HG03280 (cell line): ENCODE measurements around the gene GUCA1C.

ENCODE experiments used
- ATAC-seq: cut with Tn5 transposase; IDR thresholded peaks from one replicate; pipeline ENCODE4 v1.9.1; 2021; ENCODE audit warnings: mild to moderate bottlenecking, moderate library complexity; ENCODE audit not compliant: unreplicated experiment

Gene GUCA1C, protein sequence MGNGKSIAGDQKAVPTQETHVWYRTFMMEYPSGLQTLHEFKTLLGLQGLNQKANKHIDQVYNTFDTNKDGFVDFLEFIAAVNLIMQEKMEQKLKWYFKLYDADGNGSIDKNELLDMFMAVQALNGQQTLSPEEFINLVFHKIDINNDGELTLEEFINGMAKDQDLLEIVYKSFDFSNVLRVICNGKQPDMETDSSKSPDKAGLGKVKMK

DNA sequence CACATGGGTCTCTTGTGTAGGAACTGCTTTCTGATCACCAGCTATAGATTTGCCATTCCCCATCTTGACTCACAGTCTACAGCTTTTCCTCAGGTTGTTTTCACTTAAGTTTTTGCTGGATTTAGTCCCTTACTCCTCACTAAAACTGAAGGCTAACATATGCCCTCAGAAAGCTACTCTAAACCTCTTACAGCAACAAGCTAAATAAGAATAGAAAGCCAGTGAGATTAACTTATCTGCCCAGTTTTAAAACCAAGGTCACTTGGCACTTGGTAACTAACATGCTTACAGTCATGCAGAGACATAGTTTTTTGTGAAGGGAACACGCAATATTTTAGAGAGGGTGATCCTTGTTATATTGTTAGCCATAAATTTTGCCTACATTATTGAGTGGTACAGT lies at the start of gene GUCA1C:
Gene GUCA1C (minus strand): TSS at position 180 of the 400 bp plus-strand sequence. CDS start 117 bp downstream, at position 63.
- no peak for ATAC-seq

DNA sequence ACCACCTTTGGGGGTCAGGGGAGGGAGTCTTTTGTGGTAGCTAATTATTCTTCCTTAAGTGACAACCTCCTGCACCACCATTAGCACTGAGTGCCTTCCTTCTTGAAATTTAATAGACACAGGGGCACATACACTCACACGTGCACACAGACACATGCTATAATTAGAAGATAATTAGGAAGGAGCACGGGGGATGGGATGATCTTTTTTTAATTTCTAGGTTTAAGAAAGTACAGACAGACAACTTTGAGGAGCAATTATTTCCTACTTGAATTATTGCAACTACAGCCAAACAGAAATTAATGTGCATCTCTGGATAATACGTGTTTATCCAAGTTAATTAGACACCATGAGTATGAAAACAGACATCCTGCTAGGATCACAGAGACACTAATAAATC lies 44.8 kb upstream of the GUCA1C start:
- no peak for ATAC-seq

DNA sequence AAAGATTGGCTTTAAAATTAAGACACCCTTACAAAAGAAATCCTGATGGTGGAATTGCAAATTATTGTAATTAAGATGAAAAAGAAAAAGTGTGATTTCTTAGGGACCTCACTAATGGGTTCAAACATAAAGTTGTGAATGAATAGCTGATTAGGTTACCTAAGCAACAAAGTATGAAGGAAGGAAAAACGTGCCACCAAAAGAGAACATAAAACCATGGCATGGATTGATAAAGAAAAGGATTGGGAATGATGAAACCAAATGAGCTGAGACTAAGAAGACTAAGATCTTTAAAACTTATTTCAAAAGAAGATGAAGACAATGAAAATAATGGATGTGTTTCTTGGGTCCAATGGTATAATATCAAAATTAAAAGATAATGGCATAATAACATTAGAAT lies 32.2 kb upstream of the GUCA1C start:
- ATAC-seq: no peak

DNA sequence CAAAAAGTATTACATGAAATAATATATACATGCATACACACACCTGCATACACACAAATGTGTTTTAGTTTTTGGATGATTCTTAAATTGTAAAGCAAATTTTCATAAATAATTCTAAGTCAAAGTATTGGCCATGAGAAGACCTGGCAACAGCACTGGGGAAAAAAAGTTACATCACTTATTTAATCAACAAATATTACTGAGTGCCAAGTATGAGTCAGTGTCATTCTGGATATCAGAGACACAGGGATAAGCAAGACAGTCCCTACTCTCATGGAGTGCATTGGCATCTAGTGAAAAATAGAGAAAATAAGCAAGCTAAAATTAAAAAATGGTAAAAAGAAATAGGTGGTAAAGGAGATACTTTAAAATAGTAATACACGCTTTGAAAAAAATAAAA lies 29.4 kb upstream of the GUCA1C start:
- ATAC-seq: no peak

DNA sequence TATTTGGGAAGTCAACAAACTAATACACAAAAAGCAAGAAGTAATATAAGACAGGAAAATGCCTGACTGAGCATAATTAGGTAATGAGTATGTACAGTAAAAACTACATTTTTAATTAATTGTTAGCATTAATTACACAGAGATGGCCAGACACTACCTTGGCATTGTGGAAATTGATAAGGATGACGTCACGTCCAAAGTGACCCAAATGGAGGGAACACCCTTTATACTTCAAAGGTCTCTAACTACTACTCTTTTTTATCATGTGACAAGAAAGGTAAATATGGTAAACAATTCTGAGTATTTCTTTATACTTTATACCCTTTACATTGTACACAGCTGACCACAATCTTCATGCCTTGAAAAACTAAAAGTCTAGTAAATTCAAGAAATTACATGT lies 22.4 kb upstream of the GUCA1C start:
- ATAC-seq: no peak

DNA sequence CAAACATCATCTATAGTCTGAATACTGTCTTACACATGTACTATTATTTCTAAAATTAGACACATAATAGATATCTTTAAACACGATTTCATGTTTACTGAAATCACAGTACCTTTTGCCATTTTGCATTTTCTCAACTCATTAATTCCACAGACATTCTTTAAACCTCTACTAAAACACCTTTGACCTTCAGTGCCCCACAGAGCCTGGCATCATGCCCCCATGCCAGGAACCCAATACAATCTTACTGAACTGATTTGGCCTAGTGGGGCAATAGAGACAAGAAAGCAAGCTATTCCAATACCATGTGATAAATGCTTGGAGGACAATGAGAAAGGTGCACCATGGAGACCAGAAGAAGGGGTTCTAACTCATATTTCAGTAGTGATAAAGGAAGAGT lies 19.3 kb upstream of the GUCA1C start:
- no peak for ATAC-seq

DNA sequence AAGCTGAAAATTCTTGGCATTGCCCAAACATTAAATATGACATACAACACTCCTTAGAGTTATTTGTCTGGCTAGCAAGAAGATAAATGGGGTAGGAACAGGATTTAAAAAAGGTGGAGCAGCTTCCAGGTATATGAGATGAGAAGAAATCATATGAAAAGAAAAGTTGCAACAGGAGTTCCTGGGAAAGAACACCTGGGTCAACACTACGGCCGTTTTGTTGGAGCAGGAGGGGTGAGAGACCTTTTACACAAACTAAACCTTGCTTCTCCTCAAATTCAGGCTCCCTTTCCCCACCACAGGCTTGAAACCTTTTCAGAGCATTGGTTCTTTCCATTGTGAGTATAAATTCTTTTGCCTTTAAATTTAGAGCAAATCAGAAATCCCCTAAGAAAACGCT lies 18.8 kb upstream of the GUCA1C start:
- no peak for ATAC-seq

DNA sequence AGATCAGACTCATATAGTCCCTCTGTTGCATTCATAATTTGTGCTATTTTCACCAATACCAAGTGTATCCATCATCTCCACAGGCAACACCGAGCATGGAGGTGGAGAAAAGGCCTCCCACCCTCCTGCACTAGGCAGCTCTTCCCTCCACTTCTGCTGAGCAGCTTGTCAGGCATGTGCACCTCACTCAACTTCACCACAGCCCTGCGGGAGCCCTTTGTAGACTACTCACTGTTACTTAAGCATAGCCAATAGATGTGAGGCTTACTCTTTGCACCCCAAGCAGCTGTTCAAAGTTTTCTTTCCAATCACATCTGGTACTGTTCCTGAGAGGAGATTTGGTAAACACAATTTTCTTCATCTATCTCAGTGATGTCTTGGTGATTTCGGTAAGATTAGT lies 16.9 kb upstream of the GUCA1C start:
- no peak for ATAC-seq

DNA sequence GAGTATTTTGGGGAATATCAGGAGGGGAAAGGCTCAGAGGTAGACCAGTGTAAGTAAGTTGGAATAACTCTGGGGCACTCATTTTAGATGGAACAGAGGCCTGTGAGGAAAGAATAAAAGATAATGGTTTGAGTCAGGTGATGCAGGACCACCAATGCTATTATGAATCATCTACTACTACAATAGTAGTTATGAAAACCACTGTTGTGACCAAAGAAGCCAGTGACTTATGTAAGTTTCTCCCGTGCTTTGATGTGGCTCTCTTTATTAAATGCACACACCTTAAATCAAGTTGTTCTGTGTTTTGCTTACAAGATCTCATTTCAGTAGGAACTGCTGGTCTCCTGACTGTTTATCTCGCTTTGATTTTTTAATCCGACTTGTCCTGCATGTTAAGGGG lies 13.1 kb upstream of the GUCA1C start:
- ATAC-seq: no peak

DNA sequence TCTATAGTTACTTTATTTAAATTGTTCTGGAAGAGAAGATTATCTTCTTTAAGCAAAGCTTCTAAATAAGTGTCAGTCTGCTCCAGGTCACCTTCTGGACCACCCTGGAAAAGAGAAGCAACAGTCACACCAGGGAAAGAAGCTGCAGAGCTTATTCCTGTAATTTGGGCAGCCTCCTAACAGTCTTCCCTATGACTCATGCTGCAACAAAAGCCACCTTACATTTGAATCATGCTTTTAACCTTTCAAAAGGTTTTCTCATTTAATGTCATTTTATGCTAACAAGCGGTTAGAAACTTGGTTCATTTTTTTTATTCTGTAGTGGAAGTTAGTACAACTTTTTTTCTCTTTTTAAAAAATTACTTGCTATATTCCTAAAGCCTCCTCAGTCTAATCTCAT lies 5.3 kb upstream of the GUCA1C start:
- ATAC-seq: no peak

DNA sequence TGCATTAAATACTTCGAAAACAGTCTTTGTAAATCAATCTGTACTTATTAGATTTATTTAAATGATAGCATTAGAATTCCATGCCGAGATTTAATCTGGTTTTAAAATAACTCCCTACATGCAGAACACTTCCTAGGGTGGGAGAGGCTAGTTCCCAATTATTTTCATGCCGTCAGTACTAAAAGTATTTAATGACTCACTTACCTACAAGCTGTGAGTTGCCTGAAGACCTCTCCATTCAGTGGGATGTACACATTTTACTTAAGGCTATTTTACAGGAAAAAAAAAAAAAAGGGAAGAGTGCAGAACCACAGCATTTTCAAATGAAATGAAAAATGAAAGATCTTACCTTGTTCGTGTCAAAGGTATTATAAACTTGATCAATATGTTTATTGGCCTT lies 469 bp downstream of the GUCA1C start:
- ATAC-seq: no peak

DNA sequence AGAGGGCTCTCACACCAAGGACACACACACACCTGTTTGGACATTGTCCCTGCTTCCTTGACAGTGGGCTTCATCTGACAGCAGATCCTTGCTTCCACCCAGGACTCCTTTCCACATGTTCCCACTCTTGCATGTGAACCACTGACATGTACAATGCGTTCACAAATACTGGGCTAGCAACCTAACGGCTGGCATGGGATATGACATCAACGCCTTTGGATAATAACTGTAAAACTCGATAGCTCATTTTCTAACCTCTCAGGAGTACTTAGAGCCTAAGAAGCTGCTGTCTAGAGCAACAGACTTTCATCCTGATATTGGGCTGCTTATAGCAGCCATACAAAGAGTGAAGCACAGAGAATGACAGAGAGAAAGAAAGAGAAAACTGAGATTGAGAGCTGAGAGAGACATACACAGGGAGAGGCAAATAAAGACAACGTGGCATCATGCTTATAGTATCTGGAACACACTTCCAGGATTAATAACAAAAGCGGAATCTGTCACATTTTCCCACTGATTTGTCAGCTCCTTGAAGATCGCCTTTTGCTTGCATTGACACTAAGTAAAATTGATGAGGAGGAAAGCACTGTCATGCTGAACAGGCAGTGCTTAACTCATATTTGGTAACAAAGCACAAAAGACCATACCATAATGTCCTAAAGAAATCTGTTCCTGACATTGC lies 1.7 kb downstream of the GUCA1C start:
- ATAC-seq: no peak

DNA sequence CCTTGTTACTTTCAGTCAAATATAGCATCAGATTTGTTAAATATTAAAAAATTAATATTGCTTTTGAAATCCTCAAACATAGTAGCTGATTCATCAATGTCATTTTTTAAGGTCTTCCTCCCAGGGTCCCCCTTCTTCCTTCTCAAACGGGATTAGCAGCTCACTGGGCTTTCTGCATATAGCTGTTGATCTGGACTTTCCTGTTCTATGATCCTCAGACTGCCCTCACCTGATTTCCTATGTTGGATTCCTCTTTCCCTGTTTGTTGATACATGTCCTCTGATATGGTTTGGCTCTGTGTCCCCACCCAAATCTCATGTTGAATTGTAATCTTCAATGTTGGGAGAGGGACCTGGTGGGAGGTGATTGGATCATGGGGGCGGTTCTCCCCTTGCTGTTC lies 5.8 kb downstream of the GUCA1C start:
- ATAC-seq: no peak

DNA sequence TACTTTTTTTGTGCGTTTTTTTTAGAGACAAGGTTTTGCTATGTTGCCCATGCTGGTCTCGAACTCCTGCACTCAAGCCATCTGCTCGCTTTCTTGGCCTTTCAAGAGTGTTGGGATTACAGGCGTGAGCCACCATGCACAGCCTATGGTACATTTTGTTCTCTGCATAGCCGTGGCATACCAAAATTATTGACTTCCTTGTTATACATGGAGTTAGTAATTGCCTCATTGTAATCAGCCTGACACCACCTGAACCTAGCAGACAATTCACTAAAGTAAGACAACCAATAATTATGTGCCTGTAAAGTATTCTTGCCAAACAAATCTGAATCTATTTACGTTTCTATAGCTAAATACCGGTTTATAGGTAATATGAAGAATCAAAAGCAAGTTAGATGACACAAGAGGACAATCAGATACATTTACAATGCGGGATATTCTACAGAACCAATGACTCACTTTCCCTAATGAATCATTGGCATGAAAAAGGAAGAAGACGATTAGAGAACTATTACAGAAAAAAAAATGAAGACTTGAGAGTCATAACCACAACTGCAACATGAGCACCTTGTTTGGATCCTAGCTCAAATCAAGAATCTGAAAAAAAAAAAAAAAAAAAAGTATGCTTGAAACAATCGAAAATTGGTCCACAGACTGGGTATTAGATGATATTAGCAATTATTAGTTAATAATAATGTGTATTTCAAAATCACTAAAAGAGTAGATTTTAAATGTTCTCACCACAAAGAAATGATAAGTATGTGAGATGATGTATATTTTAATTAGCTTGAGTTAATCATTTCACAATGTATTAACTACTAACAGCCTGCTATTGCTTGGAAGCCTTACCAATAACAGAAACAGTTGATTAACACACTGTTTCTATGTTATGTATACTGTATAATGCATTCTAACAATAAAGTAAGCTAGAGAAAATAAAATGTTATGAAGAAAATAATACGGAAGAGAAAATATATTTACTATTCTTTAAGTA lies 7.1 kb downstream of the GUCA1C start:
- no peak for ATAC-seq

DNA sequence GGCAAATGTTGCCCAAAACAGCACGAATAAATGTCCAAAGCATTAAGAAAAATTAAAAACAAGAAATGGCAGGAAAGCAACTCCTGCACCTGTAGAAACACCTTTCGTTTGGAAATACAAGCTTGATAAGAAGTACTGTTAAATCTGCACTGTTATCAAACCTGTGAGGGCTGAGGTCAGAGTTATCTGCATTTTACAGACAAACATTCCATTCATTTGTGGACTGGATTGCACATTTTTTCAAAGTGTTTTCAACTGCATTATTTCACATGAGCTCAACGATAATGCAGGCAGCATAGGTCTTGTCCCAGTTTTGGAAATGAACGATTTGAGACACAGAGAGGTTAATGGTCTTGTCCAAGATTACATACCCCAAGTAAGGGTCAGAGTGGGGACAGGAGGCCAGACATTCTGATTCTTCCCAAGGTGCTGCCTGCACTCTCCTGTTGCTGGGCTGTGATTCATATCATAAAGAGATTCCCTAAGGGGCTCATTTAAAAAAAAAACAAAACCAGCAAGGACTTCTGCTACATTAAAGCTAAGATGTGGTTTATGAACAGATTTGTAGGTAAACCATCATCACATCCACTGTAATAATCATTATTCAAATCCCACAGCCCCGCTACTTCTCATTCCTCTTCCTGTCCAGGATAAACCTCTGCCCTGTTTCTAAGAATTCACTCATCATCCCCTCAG lies 13.0 kb downstream of the GUCA1C start:
- ATAC-seq: no peak

DNA sequence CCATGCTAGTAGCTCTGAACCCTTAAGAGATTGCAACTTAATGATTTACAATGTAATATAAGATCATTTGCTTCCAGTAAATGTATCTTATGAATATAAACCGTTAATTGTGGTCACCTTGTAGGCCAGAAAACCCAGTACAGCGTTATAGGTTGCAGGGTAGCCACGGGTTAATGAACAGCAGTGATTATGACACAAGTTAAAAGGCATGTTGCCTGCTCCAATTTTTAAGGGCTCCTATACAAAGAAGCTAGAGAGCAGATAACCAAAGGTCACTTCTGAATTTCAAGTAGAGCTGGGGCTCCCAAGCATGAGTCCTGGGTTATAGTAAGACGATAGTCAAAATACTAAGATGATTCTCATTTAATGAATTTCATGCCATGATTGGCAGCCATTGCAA lies 13.5 kb downstream of the GUCA1C start:
- ATAC-seq: no peak

DNA sequence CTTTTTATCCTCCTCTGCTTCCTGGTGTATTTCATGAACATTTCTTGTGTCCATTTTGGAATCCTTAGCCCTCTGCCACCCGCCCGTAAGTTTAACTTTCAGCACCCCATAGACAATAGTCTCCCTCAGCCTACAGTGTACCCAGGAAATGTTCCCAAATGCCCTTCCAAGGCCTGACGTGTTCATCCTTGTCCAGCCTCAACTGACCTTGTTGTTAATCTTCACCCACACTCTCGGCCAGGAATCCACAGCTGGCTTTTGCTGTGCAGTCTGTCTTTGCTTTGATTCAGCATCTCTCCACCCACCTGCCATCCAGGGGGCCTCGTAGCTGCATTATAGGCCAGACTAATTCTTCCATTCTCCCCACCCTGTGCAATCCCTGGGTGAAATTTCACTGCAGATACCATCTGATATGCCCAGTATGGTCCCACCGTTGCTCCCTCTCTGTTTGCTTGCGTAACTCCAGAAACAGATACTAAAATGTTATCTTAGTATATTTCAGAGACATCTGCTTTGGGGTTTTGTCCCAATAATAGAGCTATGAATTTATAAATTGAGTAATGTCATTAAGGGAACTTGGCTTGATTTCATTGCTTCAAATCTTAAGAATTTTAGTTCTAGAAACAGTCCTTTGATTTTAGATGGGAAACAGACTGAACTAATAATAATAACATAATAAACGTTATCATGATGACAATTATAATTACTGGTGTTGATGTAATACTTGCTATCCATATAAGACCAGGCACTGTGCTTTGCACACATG lies 16.6 kb downstream of the GUCA1C start:
- no peak for ATAC-seq

DNA sequence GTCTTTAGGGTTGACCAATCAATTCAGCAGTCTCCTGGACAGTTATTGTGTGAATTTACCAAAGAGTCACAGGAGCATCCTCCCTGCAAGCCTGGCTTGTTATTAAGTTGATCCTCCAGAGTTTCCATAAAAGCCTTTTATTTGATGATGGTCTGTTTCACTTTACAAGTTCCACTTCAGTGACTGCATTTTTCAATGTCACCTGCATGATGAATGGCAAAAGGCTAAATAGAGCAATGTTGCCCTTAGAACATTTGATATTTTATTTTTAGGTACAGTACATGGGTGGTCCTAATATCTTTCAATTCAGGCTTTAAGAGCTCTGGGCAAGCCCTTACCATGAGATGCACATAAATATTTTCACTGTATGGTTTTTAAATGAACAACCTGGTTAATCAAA lies 22.6 kb downstream of the GUCA1C start:
- ATAC-seq: no peak

DNA sequence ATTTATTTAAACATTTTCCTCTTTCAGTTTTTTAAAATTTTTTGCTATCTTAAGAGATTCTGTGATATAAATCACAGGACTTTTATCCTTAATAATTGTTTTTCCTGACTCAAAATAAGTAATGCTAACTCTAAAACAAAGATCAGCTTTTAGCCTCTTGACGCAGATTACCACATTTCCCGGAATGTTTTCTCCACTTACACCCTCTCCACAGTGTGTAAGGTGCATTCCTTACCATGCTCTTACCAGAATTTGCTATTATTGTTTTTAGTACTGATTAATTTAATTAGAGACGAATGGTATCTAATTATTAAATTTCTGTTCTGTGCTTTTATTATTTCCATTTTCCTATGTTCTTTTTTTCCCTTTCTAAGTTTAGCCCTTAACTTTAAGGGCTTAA lies 34.8 kb downstream of the GUCA1C start:
- ATAC-seq: no peak
